HepG2 (cell line): ENCODE data around the gene BABAM2. TPM values are rescaled to one million over a fixed set of nuclear protein-coding genes. Genes with fewer than 3 reads are reported as not detected.

Experiments used
- ATAC-seq: fragments of 200-7000 bp; cut with Tn5 transposase; 3 replicates; pipeline ENCODE4 v1.9.1; 2020; ENCODE audit warnings: mild to moderate bottlenecking, moderate library complexity
- BruUV-seq: library from RNA; stranded (reverse); fragments of 400-500 nt; replicated peaks from 2 replicates; lab custom pipeline; 2021; lab: Mats Ljungman, UMichigan
- CTCF ChIA-PET: fragments of 300-600 bp; formaldehyde crosslinking; extraction: SDS; loops from one replicate; lab custom pipeline; 2021; ENCODE audit warnings: low total read pairs, inconsistent platforms, low intra/inter-chr PET ratio; lab: Yijun Ruan, JAX
- POLR2A ChIA-PET: fragments of 350-600 bp; sonication (Branson Sonifier 250); formaldehyde crosslinking; loops from one replicate; lab custom pipeline; 2020; ENCODE audit warnings: antibody characterized with exemption, inconsistent platforms; lab: Yijun Ruan, JAX
- DNase-seq: peaks from one replicate; pipeline ENCODE4 v3.0.0-alpha.2; 2015; ENCODE audit warnings: low spot score
- FAIRE-seq: peaks from 3 replicates; lab custom pipeline; 2011; peaks lifted over from hg19 to GRCh38; lab: Jason Lieb, UNC
- H2AFZ ChIP-seq: one replicate; pipeline ENCODE4 v1.6.1; 2011; ENCODE audit warnings: low read length, inconsistent platforms
- H3K27ac ChIP-seq: fragments of 300-600 bp; 3 replicates; pipeline ENCODE4 v1.8.0; 2011; ENCODE audit warnings: mixed run types, mild to moderate bottlenecking, mixed read lengths, low read length, inconsistent platforms; ENCODE audit not compliant: insufficient read depth; ENCODE audit errors: extremely low read length
- H3K27me3 ChIP-seq, 2 experiments: fragments of 200-600 bp in 1 of 2; 2 replicates in 1 of 2; 3 replicates in 1 of 2; pipeline versions ENCODE4 v1.6.0 to v1.8.0; 2011; ENCODE audit warnings: low read length in 2 of 2, mild to moderate bottlenecking in 2 of 2, moderate library complexity in 2 of 2, inconsistent platforms in 1 of 2; ENCODE audit not compliant: insufficient read depth in 2 of 2, control insufficient read depth in 1 of 2
- H3K36me3 ChIP-seq, 2 experiments: fragments of 200-600 bp in 1 of 2; replicated peaks in 1 of 2; 2 replicates in 1 of 2; 3 replicates in 1 of 2; pipeline versions ENCODE4 v1.5.1 to v1.8.0; 2011; ENCODE audit warnings: low read length in 2 of 2, inconsistent platforms in 1 of 2; ENCODE audit not compliant: insufficient read depth in 2 of 2, control insufficient read depth in 1 of 2
- H3K4me1 ChIP-seq: 2 replicates; pipeline ENCODE4 v1.5.1; 2012; ENCODE audit warnings: low read length, inconsistent platforms; ENCODE audit not compliant: insufficient read depth
- H3K4me2 ChIP-seq: 2 replicates; pipeline ENCODE4 v1.6.0; 2011; ENCODE audit warnings: low read depth, low read length, inconsistent platforms
- H3K4me3 ChIP-seq, 3 experiments: fragments of 200-600 bp in 1 of 3; sonication (generic), shearing (Covaris generic) in 1 of 3; replicated peaks in 1 of 3; 2 replicates each; pipeline ENCODE4 v1.5.1; 2011 to 2016; ENCODE audit warnings: low read length in 3 of 3, inconsistent platforms in 2 of 3, low read depth in 2 of 3, mild to moderate bottlenecking in 2 of 3, control low read depth in 1 of 3, mixed read lengths in 1 of 3; ENCODE audit not compliant: insufficient read depth in 1 of 3
- H3K79me2 ChIP-seq: one replicate; pipeline ENCODE4 v1.6.1; 2011; ENCODE audit warnings: low read length, inconsistent platforms; ENCODE audit not compliant: insufficient read depth
- H3K9ac ChIP-seq: 2 replicates; pipeline ENCODE4 v1.6.0; 2011; ENCODE audit warnings: mild to moderate bottlenecking, low read depth, low read length, inconsistent platforms; ENCODE audit not compliant: insufficient read depth
- H3K9me3 ChIP-seq: 2 replicates; pipeline ENCODE4 v1.5.1; 2012; ENCODE audit warnings: mild to moderate bottlenecking, low read length
- H4K20me1 ChIP-seq: 2 replicates; pipeline ENCODE4 v1.6.0; 2011; ENCODE audit warnings: inconsistent platforms, mild to moderate bottlenecking, low read length, moderate library complexity; ENCODE audit not compliant: insufficient read depth
- ATF7-NPFF ChIP-seq: sonication (generic); formaldehyde crosslinking; IDR thresholded peaks from 2 replicates; pipeline ENCODE4 v1.8.1; 2023; ENCODE audit warnings: mild to moderate bottlenecking, low read depth, missing genetic modification reagents, moderate library complexity
- DMAP1 ChIP-seq: IDR thresholded peaks from 2 replicates; pipeline ENCODE4 v1.6.1; 2016
- EED ChIP-seq: sonication (generic); formaldehyde crosslinking; IDR thresholded peaks from 2 replicates; pipeline ENCODE4 v1.5.0; 2020; ENCODE audit warnings: mild to moderate bottlenecking, missing genetic modification reagents
- ELK4 ChIP-seq: sonication (generic); formaldehyde crosslinking; IDR thresholded peaks from 2 replicates; pipeline ENCODE4 v1.9.0; 2021; ENCODE audit warnings: missing genetic modification reagents, borderline replicate concordance
- FLYWCH1 ChIP-seq: sonication (generic); formaldehyde crosslinking; IDR thresholded peaks from 2 replicates; pipeline ENCODE4 v1.8.1; 2023; ENCODE audit warnings: mild to moderate bottlenecking, missing genetic modification reagents
- FOXC1 ChIP-seq: sonication (generic); formaldehyde crosslinking; IDR thresholded peaks from 2 replicates; pipeline ENCODE4 v1.8.0; 2022; ENCODE audit warnings: mild to moderate bottlenecking, missing genetic modification reagents, borderline replicate concordance
- HOXA5 ChIP-seq: sonication (generic); formaldehyde crosslinking; IDR thresholded peaks from 2 replicates; pipeline ENCODE4 v1.4.0; 2020; ENCODE audit warnings: missing genetic modification reagents
- REXO4 ChIP-seq: sonication (generic); formaldehyde crosslinking; IDR thresholded peaks from 2 replicates; pipeline ENCODE4 v1.8.0; 2022; ENCODE audit warnings: missing genetic modification reagents, mild to moderate bottlenecking, borderline replicate concordance
- RFX5 ChIP-seq: IDR thresholded peaks from 2 replicates; pipeline ENCODE4 v1.6.1; 2011; ENCODE audit warnings: low read depth, low read length, improper control_type of control experiment
- ZBTB14 ChIP-seq: sonication (generic); formaldehyde crosslinking; IDR thresholded peaks from 2 replicates; pipeline ENCODE4 v1.4.0; 2020; ENCODE audit warnings: missing genetic modification reagents
- ZBTB21 ChIP-seq: sonication (generic); formaldehyde crosslinking; IDR thresholded peaks from 2 replicates; pipeline ENCODE4 v1.4.0; 2020; ENCODE audit warnings: missing genetic modification reagents
- ZKSCAN1 ChIP-seq: fragments of 150-350 bp; IDR thresholded peaks from 2 replicates; pipeline ENCODE4 v1.6.1; 2014; ENCODE audit warnings: low read length
- ZNF124 ChIP-seq: sonication (generic); formaldehyde crosslinking; IDR thresholded peaks from 2 replicates; pipeline ENCODE4 v1.4.0; 2020; ENCODE audit warnings: missing genetic modification reagents
- ZNF557 ChIP-seq: sonication (generic); formaldehyde crosslinking; IDR thresholded peaks from 2 replicates; pipeline ENCODE4 v1.4.0; 2020; ENCODE audit warnings: missing genetic modification reagents
- ZNF607 ChIP-seq: sonication (generic); formaldehyde crosslinking; IDR thresholded peaks from 2 replicates; pipeline ENCODE4 v1.5.1; 2020; ENCODE audit warnings: missing genetic modification reagents, mild to moderate bottlenecking, borderline replicate concordance
- ZNF75D ChIP-seq: sonication (generic); formaldehyde crosslinking; IDR thresholded peaks from 2 replicates; pipeline ENCODE4 v1.8.1; 2023; ENCODE audit warnings: missing genetic modification reagents, mild to moderate bottlenecking, borderline replicate concordance
- WGBS: methylation state at CpG from one replicate; pipeline ENCODE4 v1.1.6; 2017; ENCODE audit warnings: low lambda C conversion rate; 5-methylcytosine and 5-hydroxymethylcytosine counted together
- in situ Hi-C: cut with HindIII; loops from 2 replicates; pipeline ENCODE4 v1.10.0; 2017; ENCODE audit warnings: low pct_unique_long_range_greater_than_20kb; ENCODE audit not compliant: extremely low pct_ligation_motif_present
- intact Hi-C: fragments of 100-400 bp; cut with micrococcal nuclease; formaldehyde crosslinking; loops from one replicate; pipeline ENCODE4 v1.10.0; 2022; ENCODE audit not compliant: unreplicated experiment
- polyA plus RNA-seq, 8 experiments: library from polyadenylated mRNA; depleted of rRNA in 3 of 8; stranded (reverse) in 7 of 8; unstranded in 1 of 8; fragments of >200 nt; fragmentation: Illumina TruSeq in 4 of 8; extraction: Trizol in 4 of 8; gene quantifications; 2 replicates each; pipeline versions ENCODE4 v1.2.1 to v1.2.3, GENCODE V29; 2011 to 2016; ENCODE audit warnings: low read depth in 4 of 8, missing spikeins in 1 of 8, mixed read lengths in 1 of 8; ENCODE audit not compliant: insufficient read depth in 1 of 8
- total RNA-seq, 5 experiments: library from RNA; depleted of rRNA; stranded (reverse); fragments of >200 nt; fragmentation: Illumina TruSeq; extraction: Trizol; gene quantifications; 2 replicates each; pipeline ENCODE4 v1.2.3, GENCODE V29; 2016; ENCODE audit warnings: low read depth in 1 of 5

Gene BABAM2
- total and polyA plus RNA-seq, 2 of the 13 experiments (the other 11 are each of a cell fraction or from before 2014, with no cell fraction given), result 24.9 to 28.0 TPM

GRCh38 chr2:27988718-27989117 lies 98.2 kb downstream of the BABAM2 start:
- CTCF ChIA-PET, result no interaction called here
- no TSS peak for BruUV-seq
- WGBS, result 96% methylated on average over 2 of the region's 2 CpGs
- Histone ChIP-seq H3K4me1 (peaks cover 6% of the 10 kb centered on the region; the same call in 1 of the 2 replicates), H3K4me3 (no peak overlapping the region), H3K9ac (no peak overlapping the region), H3K36me3 (no peaks in the 10 kb centered on the region), H3K4me2 (no peak overlapping the region), H3K27me3 (no peaks in the 10 kb centered on the region), H2AFZ (no peak overlapping the region), H4K20me1 (no peaks in the 10 kb centered on the region), H3K79me2 (no peaks in the 10 kb centered on the region), H3K27ac (no peak overlapping the region), H3K9me3 (no peaks in the 10 kb centered on the region)
- no peak for TF ChIP-seq ZKSCAN1
- TF ChIP-seq ZNF607 (CRISPR knock-in tag), result no peak
- TF ChIP-seq ZNF75D, result no peak
- no peak for TF ChIP-seq FOXC1
- TF ChIP-seq ZNF124 (CRISPR knock-in tag), result no peak
- no peak for TF ChIP-seq ZBTB21 (CRISPR knock-in tag)
- TF ChIP-seq FLYWCH1 (CRISPR knock-in tag), result no peak
- no peak for TF ChIP-seq EED (CRISPR knock-in tag)
- TF ChIP-seq ELK4 (CRISPR knock-in tag), result no peak
- in situ Hi-C loops (no loop called here), intact Hi-C loops (no loop called here)
- no peak for DNase-seq
- FAIRE-seq, result no peak
- ATAC-seq, result no peak
- POLR2A ChIA-PET, result no interaction called here

GRCh38 chr2:27989149-27989548 lies 98.6 kb downstream of the BABAM2 start:
- Histone ChIP-seq H3K9me3 (no peaks in the 10 kb centered on the region), H2AFZ (no peak overlapping the region), H3K4me3 (no peak overlapping the region), H3K4me2 (no peak overlapping the region), H3K27me3 (no peaks in the 10 kb centered on the region), H3K27ac (no peak overlapping the region), H4K20me1 (no peaks in the 10 kb centered on the region), H3K4me1 (peaks cover 6% of the 10 kb centered on the region; the same call in 1 of the 2 replicates), H3K36me3 (no peaks in the 10 kb centered on the region), H3K9ac (no peak overlapping the region), H3K79me2 (no peaks in the 10 kb centered on the region)
- TF ChIP-seq ZNF557 (CRISPR knock-in tag), result no peak
- TF ChIP-seq REXO4 (CRISPR knock-in tag), result no peak
- TF ChIP-seq ATF7-NPFF (CRISPR knock-in tag), result no peak
- TF ChIP-seq DMAP1, result no peak
- TF ChIP-seq HOXA5 (CRISPR knock-in tag), result no peak
- no peak for TF ChIP-seq RFX5
- no peak for TF ChIP-seq ZBTB14
- no peak for DNase-seq
- intact Hi-C loops (no loop called here), in situ Hi-C loops (no loop called here)
- no TSS peak for BruUV-seq
- ChIA-PET POLR2A (no interaction called here), CTCF (no interaction called here)
- WGBS, result 95% methylated on average over 2 of the region's 2 CpGs
- no peak for FAIRE-seq
- ATAC-seq, result no peak
